GM21723 (cell line): Measurements from ENCODE around the gene OMG.
"Not testable (repeated sequence)": the region's sequence is repeated elsewhere in the genome, so short reads cannot be mapped to it uniquely, and the experiment has no call there.

Experiments used
- ATAC-seq: cut with Tn5 transposase; IDR thresholded peaks from one replicate; pipeline ENCODE4 v1.9.1; 2021; ENCODE audit warnings: mild to moderate bottlenecking, moderate library complexity; ENCODE audit not compliant: unreplicated experiment

OMG gene

GRCh38 chr17:31308372-31309334 lies 11.6 kb upstream of the OMG start:
- no peak for ATAC-seq

- no peak for ATAC-seq
These were observed 10.6 kb upstream of the OMG start for GRCh38 chr17:31307640-31308039.

GRCh38 chr17:31299624-31300023 lies 2.6 kb upstream of the OMG start:
- no peak for ATAC-seq

- no peak for ATAC-seq
These were observed 897 bp downstream of the OMG start for GRCh38 chr17:31296142-31296541.

GRCh38 chr17:31295489-31295871 lies 1.6 kb downstream of the OMG start:
- ATAC-seq: no peak

- no peak for ATAC-seq
These were observed 2.1 kb downstream of the OMG start for GRCh38 chr17:31294820-31295488.

- ATAC-seq: no peak
These were observed 2.8 kb downstream of the OMG start for GRCh38 chr17:31294231-31294630.

GRCh38 chr17:31293581-31293980 lies 3.5 kb downstream of the OMG start:
- no peak for ATAC-seq

- no peak for ATAC-seq
These were observed 5.2 kb downstream of the OMG start for GRCh38 chr17:31291820-31292219.

- no peak for ATAC-seq
These were observed 7.2 kb downstream of the OMG start for GRCh38 chr17:31289790-31290189.

- not testable (repeated sequence) for ATAC-seq
These were observed 9.1 kb downstream of the OMG start for GRCh38 chr17:31287932-31288331.

GRCh38 chr17:31286587-31286986 lies 10.5 kb downstream of the OMG start:
- ATAC-seq: no peak

GRCh38 chr17:31283841-31284240 lies 13.2 kb downstream of the OMG start:
- no peak for ATAC-seq

- ATAC-seq: no peak
These were observed 16.0 kb downstream of the OMG start for GRCh38 chr17:31281061-31281460.

- no peak for ATAC-seq
These were observed 17.6 kb downstream of the OMG start for GRCh38 chr17:31279401-31279800.

- ATAC-seq: no peak
These were observed 21.9 kb downstream of the OMG start for GRCh38 chr17:31275116-31275515.

- no peak for ATAC-seq
These were observed 22.8 kb downstream of the OMG start for GRCh38 chr17:31274252-31274651.

- no peak for ATAC-seq
These were observed 23.5 kb downstream of the OMG start for GRCh38 chr17:31273516-31273915.

- ATAC-seq: no peak
These were observed 24.2 kb downstream of the OMG start for GRCh38 chr17:31272803-31273202.

- ATAC-seq: no peak
These were observed 24.8 kb downstream of the OMG start for GRCh38 chr17:31272236-31272635.

- ATAC-seq: no peak
These were observed 27.5 kb downstream of the OMG start for GRCh38 chr17:31269578-31269983.

- ATAC-seq: no peak
These were observed 27.9 kb downstream of the OMG start for GRCh38 chr17:31269036-31269577.
